A673 (cell line): ENCODE data around the gene ADGRL4.

Experiments used
- EZH2 ChIP-seq: fragments of 200-600 bp; sonication (generic); IDR thresholded peaks from 2 replicates; pipeline ENCODE4 v1.6.1; 2017; ENCODE audit warnings: borderline replicate concordance, low read depth, mild to moderate bottlenecking, mixed read lengths, antibody characterized with exemption, low read length; ENCODE audit not compliant: poor library complexity, severe bottlenecking
- TF ChIP-seq, protein P1 (sequence below): fragments of 300-800, 200-600 bp; sonication (generic); conservative IDR thresholded peaks from 2 replicates; pipeline ENCODE4 v1.5.1; 2017; ENCODE audit warnings: low read depth, mild to moderate bottlenecking, antibody characterized with exemption, low read length, moderate library complexity, mixed read lengths

DNA sequence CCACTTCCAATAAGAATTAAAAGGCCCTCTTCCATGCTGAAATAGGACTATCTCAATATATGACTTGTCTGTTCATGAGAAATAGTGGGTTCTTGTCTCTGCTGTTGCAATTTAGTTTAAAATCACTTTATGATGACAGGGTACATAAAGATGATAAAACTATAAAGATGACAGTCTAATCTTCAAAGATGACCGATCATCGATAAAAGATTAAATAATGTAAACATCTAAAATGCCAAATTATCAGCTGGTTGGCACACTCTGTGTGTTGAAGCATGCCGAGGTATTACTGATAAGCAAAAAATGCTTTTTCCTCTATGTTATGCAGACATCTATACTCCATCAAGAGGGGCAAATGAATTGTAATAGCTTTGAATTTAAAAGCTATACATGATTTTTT is 89.5 kb downstream of the ADGRL4 start:
- TF ChIP-seq, protein P1, sequence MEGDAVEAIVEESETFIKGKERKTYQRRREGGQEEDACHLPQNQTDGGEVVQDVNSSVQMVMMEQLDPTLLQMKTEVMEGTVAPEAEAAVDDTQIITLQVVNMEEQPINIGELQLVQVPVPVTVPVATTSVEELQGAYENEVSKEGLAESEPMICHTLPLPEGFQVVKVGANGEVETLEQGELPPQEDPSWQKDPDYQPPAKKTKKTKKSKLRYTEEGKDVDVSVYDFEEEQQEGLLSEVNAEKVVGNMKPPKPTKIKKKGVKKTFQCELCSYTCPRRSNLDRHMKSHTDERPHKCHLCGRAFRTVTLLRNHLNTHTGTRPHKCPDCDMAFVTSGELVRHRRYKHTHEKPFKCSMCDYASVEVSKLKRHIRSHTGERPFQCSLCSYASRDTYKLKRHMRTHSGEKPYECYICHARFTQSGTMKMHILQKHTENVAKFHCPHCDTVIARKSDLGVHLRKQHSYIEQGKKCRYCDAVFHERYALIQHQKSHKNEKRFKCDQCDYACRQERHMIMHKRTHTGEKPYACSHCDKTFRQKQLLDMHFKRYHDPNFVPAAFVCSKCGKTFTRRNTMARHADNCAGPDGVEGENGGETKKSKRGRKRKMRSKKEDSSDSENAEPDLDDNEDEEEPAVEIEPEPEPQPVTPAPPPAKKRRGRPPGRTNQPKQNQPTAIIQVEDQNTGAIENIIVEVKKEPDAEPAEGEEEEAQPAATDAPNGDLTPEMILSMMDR, result no peak
- TF ChIP-seq EZH2, result no peak
